ENCODE data around the gene POR.

Gene POR

GRCh38 chr7:75914655-75915415, at the start of gene POR:
Gene POR (plus strand): TSS chr7:75915155. CDS start chr7:75954002, 38,847 bp downstream.
- H3K27me3 ChIP-seq (ENCODE audit: control insufficient read depth, insufficient read depth, low read length) = no peaks in the 10 kb centered on the region
- peak; percentile 37 for TF ChIP-seq CTCF (IDR thresholded peaks at IDR 0.05)
- peak within 1 kb of the TSS; percentile 84 for H3K4me3 ChIP-seq (ENCODE audit: low read depth, low read length)
- peaks cover 11% of the 10 kb centered on the region for H3K4me1 ChIP-seq
- peak within 1 kb of the TSS; percentile 98 for H3K9ac ChIP-seq
- peak within 1 kb of the TSS; percentile 98 for H3K4me2 ChIP-seq (ENCODE audit: low read length)
- H3K79me2 ChIP-seq = peaks cover 42% of the 10 kb centered on the region
- peak within 1 kb of the TSS; percentile 92 for H2AFZ ChIP-seq
- H3K36me3 ChIP-seq (ENCODE audit: control insufficient read depth, insufficient read depth, low read length) = no peaks in the 10 kb centered on the region
- H3K27ac ChIP-seq = peak within 1 kb of the TSS; percentile 98
- no peaks in the 10 kb centered on the region for H3K9me3 ChIP-seq (ENCODE audit: control insufficient read depth, low read length)

GRCh38 chr7:75866114-75866488, 48.9 kb upstream of the POR start:
- peak overlapping the region; percentile 72 for H2AFZ ChIP-seq
- peak overlapping the region; percentile 18 for H3K27ac ChIP-seq
- no peaks in the 10 kb centered on the region for H3K27me3 ChIP-seq (ENCODE audit: control insufficient read depth, insufficient read depth, low read length)
- no peak overlapping the region for H3K9ac ChIP-seq
- no peaks in the 10 kb centered on the region for H3K36me3 ChIP-seq (ENCODE audit: control insufficient read depth, insufficient read depth, low read length)
- peaks cover 10% of the 10 kb centered on the region for H3K4me1 ChIP-seq
- no peak overlapping the region for H3K4me2 ChIP-seq (ENCODE audit: low read length)
- H3K4me3 ChIP-seq (ENCODE audit: low read depth, low read length) = no peak overlapping the region
- TF ChIP-seq CTCF (IDR thresholded peaks at IDR 0.05) = no peak
- H3K79me2 ChIP-seq = no peaks in the 10 kb centered on the region
- H3K9me3 ChIP-seq (ENCODE audit: control insufficient read depth, low read length) = no peaks in the 10 kb centered on the region

- no peak overlapping the region for H3K9ac ChIP-seq
- no peaks in the 10 kb centered on the region for H3K9me3 ChIP-seq (ENCODE audit: control insufficient read depth, low read length)
- no peaks in the 10 kb centered on the region for H3K36me3 ChIP-seq (ENCODE audit: control insufficient read depth, insufficient read depth, low read length)
- no peaks in the 10 kb centered on the region for H3K79me2 ChIP-seq
- no peaks in the 10 kb centered on the region for H3K27me3 ChIP-seq (ENCODE audit: control insufficient read depth, insufficient read depth, low read length)
- TF ChIP-seq CTCF (IDR thresholded peaks at IDR 0.05) = peak; percentile 97
- H3K4me3 ChIP-seq (ENCODE audit: low read depth, low read length) = no peak overlapping the region
- no peak overlapping the region for H3K4me2 ChIP-seq (ENCODE audit: low read length)
- H3K4me1 ChIP-seq = peaks cover 10% of the 10 kb centered on the region
- H2AFZ ChIP-seq = peak overlapping the region; percentile 72
- peak overlapping the region; percentile 18 for H3K27ac ChIP-seq
These were observed 48.2 kb upstream of the POR start for GRCh38 chr7:75866489-75867389.

- no peaks in the 10 kb centered on the region for H3K79me2 ChIP-seq
- H3K4me1 ChIP-seq = peaks cover 12% of the 10 kb centered on the region
- no peak overlapping the region for H3K4me2 ChIP-seq (ENCODE audit: low read length)
- peak overlapping the region; percentile 72 for H2AFZ ChIP-seq
- no peak overlapping the region for H3K4me3 ChIP-seq (ENCODE audit: low read depth, low read length)
- no peaks in the 10 kb centered on the region for H3K9me3 ChIP-seq (ENCODE audit: control insufficient read depth, low read length)
- TF ChIP-seq CTCF (IDR thresholded peaks at IDR 0.05) = no peak
- H3K27ac ChIP-seq = no peak overlapping the region
- H3K36me3 ChIP-seq (ENCODE audit: control insufficient read depth, insufficient read depth, low read length) = no peaks in the 10 kb centered on the region
- H3K9ac ChIP-seq = no peak overlapping the region
- H3K27me3 ChIP-seq (ENCODE audit: control insufficient read depth, insufficient read depth, low read length) = no peaks in the 10 kb centered on the region
These were observed 47.6 kb upstream of the POR start for GRCh38 chr7:75867390-75867717.

Measured in parathyroid adenoma (tissue), 2 donors.